GM13977 (cell line): ENCODE measurements around the gene EPHA6.

Source experiments
- DNase-seq: peaks from one replicate; pipeline ENCODE4 v3.0.0; 2012; ENCODE audit warnings: low spot score
- CTCF ChIP-seq: IDR thresholded peaks from 2 replicates; pipeline ENCODE4 v1.5.1; 2012; ENCODE audit warnings: mild to moderate bottlenecking, control low read depth; ENCODE audit not compliant: insufficient read depth; ENCODE audit errors: extremely low read depth, missing control alignments
- in situ Hi-C: fragments of 300-500 bp; cut with MboI; formaldehyde crosslinking; loops from one replicate; pipeline ENCODE4 v1.12.0; 2022; ENCODE audit warnings: low sequenced_read_pairs, low pct_unique_long_range_greater_than_20kb, mixed read lengths, inconsistent platforms; ENCODE audit not compliant: unreplicated experiment

Gene EPHA6

GRCh38 chr3:97694876-97695275 is 880.5 kb downstream of the EPHA6 start:
- DNase-seq = no peak
- TF ChIP-seq CTCF = no peak
- in situ Hi-C loops = no loop called here

- no peak for DNase-seq
- in situ Hi-C loops = no loop called here
- TF ChIP-seq CTCF = no peak
These were observed 884.3 kb downstream of the EPHA6 start for GRCh38 chr3:97698691-97699090.

GRCh38 chr3:97699889-97700288 is 885.5 kb downstream of the EPHA6 start:
- TF ChIP-seq CTCF = no peak
- DNase-seq = no peak
- in situ Hi-C loops = loop anchor here (25.0 kb wide), 1 partner anchor 838 kb away; no protein-coding TSS in a partner anchor

GRCh38 chr3:97705764-97706163 is 891.4 kb downstream of the EPHA6 start:
- no peak for TF ChIP-seq CTCF
- DNase-seq = no peak
- in situ Hi-C loops = loop anchor here (25.0 kb wide), 1 partner anchor 843 kb away; no protein-coding TSS in a partner anchor

GRCh38 chr3:97706226-97706625 is 891.8 kb downstream of the EPHA6 start:
- TF ChIP-seq CTCF = no peak
- DNase-seq = no peak
- in situ Hi-C loops = loop anchor here (25.0 kb wide), 1 partner anchor 844 kb away; no protein-coding TSS in a partner anchor

GRCh38 chr3:97711654-97712053 is 897.3 kb downstream of the EPHA6 start:
- DNase-seq = no peak
- TF ChIP-seq CTCF = no peak
- in situ Hi-C loops = loop anchor here (25.0 kb wide), 1 partner anchor 849 kb away; no protein-coding TSS in a partner anchor
